ENCODE measurements around the gene IQGAP2.

The IQGAP2 gene

GRCh38 chr5:76692651-76693050 is 289.6 kb downstream of the IQGAP2 start:
- no peak for DNase-seq

- no peak for DNase-seq
Measured at GRCh38 chr5:76693141-76693540, 290.1 kb downstream of the IQGAP2 start.

GRCh38 chr5:76694317-76694716 is 291.2 kb downstream of the IQGAP2 start:
- DNase-seq, result no peak

- DNase-seq, result no peak
Measured at GRCh38 chr5:76695346-76695745, 292.3 kb downstream of the IQGAP2 start.

GRCh38 chr5:76696251-76696650 is 293.2 kb downstream of the IQGAP2 start:
- no peak for DNase-seq

- DNase-seq, result no peak
Measured at GRCh38 chr5:76697670-76698069, 294.6 kb downstream of the IQGAP2 start.

DNA sequence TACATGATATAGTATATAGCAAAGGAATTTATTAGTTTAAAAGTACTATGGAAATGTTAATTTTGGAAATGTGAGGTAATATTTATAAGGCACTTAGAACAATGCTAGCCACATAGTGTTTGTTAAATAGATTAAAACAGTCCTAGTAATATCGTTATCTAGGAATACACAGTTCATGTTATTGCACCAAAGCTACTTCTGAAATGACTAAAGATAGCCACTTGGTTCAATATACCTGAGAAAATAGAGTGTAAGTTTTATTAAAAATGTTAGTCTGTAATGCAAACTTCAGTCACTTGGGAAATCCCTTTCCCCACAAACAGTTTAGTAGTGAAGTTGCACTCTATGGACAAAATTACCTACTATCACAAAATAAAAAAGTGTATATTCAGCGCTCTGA is 297.5 kb downstream of the IQGAP2 start:
- DNase-seq, result no peak

DNA sequence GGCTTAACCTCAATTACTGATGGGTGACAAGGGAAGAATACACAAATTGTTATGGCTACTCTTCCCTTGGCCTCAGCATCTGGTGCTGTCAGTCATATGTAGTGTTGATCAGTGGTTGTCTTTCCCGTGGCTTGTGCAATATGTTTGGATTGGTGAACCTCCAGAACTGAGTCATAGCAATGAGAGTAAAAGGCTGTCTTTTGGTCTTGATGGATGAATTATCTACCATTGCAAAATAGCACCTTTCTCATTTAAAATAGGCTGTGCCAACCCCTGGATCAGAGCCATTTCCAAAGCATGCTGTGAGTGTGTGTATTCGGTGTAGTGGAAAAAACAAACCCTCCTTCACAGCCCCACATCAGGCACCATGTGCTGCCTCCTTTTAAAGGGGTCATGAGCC is 298.2 kb downstream of the IQGAP2 start:
- DNase-seq, result no peak

- DNase-seq, result no peak
Measured at GRCh38 chr5:76703707-76704106, 300.6 kb downstream of the IQGAP2 start.

DNA sequence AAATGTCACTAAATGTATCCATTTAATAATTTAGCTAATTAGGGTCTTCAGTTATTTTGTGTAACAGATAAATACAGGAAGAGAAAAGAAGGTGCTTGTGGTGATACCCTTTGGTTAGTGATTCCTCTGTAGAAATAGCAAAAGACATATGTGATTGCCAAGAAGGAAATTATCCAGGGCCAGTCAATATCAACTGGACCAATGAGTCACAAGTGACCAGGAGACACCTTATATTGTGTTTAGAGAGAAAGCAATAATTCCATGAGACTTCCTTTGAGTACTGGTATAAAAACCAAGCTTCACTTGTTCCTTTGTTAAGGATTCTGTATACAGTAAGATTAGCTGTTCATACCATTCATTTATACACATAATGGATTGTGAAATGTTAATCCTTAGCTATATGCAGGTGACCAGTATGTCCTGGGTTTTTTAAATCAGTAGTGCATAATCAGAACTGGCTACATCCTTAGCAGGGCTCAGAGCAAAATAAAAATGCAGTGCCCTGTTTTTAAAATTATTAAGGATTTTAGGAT is 301.1 kb downstream of the IQGAP2 start:
- DNase-seq, result no peak

DNA sequence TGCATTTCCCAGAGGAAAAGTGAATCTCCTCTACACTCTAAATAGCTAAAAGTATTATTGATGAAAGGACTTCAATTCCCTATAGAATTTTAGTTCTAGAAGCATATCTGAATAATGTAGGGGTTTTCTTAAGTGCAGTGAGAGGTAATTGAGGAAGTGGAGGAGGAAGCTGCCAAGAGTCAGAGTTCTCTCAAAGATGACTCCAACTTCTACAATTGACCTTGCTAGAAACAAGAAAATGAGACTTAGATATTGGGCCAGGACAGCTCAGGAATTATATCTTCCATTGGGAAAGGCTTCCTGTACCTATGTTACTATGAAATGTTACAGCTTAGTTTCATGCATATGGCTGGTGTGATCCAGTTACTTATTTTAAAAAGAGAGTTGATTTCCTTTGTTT is 302.5 kb downstream of the IQGAP2 start:
- no peak for DNase-seq

GRCh38 chr5:76709762-76710161 is 306.7 kb downstream of the IQGAP2 start:
- no peak for DNase-seq

DNA sequence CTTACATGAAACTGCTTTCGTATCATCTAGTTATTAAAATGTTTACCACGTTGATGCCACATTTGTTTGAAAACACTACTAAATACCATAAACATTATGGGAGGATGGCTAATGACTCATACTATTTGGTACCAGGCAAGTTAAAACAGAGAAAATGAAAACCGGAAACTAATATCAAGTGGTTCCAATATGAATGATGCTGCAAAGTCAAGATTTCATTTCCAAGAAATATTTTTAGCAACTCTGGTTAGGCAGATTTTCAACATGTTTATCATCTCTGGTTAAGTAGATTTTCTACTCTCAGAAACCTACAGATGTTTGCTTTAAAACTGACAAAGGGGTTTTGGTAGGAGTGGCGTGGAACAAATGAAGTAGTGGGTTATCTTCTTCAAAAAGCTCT is 307.9 kb downstream of the IQGAP2 start:
- DNase-seq, result no peak

DNA sequence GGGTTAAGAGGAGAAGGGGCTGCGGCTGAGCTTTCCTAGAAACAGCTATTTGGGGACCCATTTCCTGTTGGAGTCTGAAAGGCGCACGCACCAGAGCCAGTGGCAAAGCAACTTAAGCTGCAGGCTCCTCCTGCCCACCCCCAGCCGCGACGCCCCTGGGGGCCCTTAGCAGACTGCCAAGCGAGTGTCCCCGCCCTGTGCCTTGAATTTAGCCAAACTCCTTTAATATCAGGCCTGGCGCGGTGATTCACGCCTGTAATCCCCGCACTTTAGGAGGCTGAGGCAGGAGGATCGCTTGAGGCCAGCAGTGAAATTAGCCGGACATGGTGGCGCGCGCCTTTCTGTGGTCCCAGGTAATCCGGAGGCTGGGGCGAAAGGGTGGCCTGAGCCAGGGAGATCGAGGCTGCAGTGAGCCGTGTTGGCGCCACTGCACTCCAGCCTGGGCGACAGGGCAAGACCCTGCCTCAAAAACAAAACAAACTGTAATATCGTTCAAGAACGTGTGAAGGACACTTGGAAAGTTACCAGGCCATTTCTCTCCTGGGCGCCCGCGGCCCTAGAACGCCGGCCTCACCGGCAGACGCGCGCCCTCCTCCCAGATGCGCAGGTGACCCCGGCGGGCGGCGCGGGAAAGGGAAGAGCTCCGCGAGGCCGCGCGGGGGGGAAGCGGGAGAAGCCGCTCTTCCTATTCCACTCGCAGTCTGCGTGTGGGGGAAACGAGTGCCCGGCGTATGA is 311.8 kb downstream of the IQGAP2 start:
- DNase-seq, result peak; percentile 72

DNA sequence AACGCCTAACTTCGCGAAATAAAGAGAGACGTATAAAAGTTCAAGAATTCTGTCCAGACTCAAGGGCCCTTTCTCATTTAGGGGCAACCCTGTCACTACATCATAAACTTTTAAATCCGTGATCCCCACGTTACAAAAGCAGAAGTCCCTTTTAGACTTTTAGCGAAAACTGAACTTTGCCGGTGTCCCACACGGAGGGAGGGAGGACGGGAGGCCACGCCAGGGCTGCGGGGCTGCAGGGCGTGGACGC is 312.3 kb downstream of the IQGAP2 start:
- DNase-seq, result no peak

DNA sequence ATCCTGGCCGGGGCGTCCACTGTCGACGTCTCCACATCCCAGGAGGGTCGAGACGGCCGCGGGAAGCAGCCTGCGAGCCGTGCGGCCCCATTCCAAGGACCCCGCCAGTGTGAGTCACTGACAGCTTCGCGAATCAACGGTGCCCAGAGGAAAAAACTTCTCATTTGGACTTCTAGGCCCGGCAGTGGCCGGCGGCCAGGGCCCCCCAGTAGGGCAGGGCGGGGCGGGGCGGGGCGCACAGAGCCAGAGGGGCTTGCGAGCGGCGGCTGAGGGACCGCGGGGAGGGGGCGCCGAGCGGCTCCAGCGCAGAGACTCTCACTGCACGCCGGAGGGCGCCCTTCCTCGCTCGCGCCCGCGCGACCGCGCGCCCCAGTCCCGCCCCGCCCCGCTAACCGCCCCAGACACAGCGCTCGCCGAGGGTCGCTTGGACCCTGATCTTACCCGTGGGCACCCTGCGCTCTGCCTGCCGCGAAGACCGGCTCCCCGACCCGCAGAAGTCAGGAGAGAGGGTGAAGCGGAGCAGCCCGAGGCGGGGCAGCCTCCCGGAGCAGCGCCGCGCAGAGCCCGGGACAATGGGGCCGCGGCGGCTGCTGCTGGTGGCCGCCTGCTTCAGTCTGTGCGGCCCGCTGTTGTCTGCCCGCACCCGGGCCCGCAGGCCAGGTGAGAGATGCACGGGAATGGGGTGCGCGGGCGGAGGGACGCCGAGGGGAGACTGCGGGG is 312.8 kb downstream of the IQGAP2 start, which contains the start of gene F2R:
Gene F2R, plus strand, starts transcription at position 391 of the 720 bp plus-strand sequence. Its CDS starts 182 bp downstream, at position 573.
- DNase-seq, result peak; percentile 84

- DNase-seq, result peak; percentile 62
Measured at GRCh38 chr5:76716456-76717157, 313.5 kb downstream of the IQGAP2 start.

- DNase-seq, result no peak
Measured at GRCh38 chr5:76717222-76718083, 314.4 kb downstream of the IQGAP2 start.

DNA sequence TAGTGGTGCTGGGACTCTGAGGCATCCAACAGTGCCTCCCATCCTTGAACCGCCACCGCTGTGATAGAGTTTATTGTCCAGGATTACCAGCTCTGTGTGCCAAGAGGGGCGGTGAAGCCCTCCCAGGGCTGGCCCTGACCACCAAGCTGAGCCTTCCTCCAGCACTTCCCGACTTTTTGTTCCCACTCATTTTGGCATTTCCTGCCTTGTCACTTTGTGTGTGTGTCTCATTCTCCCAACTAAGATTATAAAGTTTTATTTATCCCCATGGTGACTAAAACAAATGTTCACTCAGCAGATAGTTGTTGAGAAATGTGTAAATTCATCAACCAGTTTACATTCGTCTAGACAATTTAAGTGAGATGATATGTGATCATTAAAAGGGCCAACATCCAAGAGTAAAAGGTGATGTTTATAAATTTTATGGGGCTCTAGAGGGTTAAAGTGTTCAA is 315.3 kb downstream of the IQGAP2 start:
- no peak for DNase-seq

- no peak for DNase-seq
Measured at GRCh38 chr5:76718880-76719279, 315.8 kb downstream of the IQGAP2 start.

DNA sequence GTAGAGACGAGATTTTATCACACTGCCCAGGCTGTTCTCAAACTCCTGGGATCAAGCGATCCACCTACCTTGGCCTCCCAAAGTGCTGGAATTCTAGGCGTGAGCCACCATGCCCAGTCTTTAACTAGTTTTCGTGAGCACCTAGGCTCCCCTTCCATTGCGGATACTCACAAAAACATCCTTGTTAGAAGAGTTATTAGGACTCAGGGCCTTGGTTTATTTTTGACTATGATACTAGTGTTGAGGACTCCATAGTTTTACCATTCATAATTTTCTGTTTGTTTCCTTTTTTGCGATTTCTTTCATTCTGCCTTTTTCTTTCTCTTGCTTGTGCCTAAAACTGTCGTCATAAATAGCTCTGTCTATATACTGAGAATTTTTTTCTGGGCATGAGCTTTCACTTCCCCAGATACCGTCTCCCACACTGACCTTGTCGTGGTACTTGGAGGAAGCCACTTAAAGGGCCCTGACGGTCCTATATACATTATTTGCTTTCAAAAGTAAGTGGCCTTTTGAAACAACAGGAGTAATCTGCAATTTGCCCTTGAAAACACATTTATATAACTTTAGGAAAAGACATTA is 318.0 kb downstream of the IQGAP2 start:
- no peak for DNase-seq

DNA sequence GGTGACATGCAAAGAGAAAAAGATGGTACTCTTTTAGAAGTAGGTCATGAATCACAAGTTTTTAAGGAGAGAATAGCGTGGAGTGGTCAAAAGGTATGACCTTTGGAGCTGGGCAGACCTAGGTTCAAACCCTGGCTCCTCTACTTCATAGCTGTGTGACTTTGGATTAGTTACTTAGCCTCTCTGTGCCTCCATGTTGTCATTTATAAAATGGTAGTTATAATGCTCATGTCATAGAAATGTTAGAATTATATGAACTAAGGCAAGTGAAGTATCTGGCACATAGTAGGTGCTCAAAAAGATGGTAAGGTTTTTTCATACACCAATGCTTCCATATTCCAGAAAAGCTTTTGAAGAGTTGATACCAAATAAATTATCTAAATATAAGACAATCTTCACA is 320.2 kb downstream of the IQGAP2 start:
- no peak for DNase-seq
